Heart right ventricle (tissue), 16 donors: Measurements from ENCODE around the gene ZCCHC24. TPM values are rescaled to one million over a fixed set of nuclear protein-coding genes. Genes with fewer than 3 reads are reported as not detected.
A peak's percentile ranks its signal among the peaks of the same experiment; 100 is the strongest.

Source experiments
- ATAC-seq, 8 donors: fragments of 200-7000 bp; cut with Tn5 transposase; one replicate each; pipeline ENCODE4 v1.9.1; 2020; ENCODE audit warnings: mild to moderate bottlenecking in 8 of 8, moderate library complexity in 8 of 8, moderate number of reproducible peaks in 1 of 8
- DNase-seq, 2 donors: peaks; one replicate each; pipeline ENCODE4 v3.0.0-alpha.2; 2020
- H3K27ac ChIP-seq, 10 donors: fragments of 200-600 bp; sonication (generic) in 2 of 10; one replicate each; pipeline versions ENCODE4 v1.5.0 to v1.8.0; 2020 to 2022; ENCODE audit warnings: mild to moderate bottlenecking in 3 of 10
- H3K27me3 ChIP-seq, 7 donors: fragments of 200-600 bp; one replicate each; pipeline ENCODE4 v1.8.0; 2021 to 2022; ENCODE audit warnings: mild to moderate bottlenecking in 2 of 7
- H3K36me3 ChIP-seq, 9 donors: fragments of 200-600 bp; sonication (generic) in 1 of 9; one replicate each; pipeline versions ENCODE4 v1.5.0 to v1.8.0; 2020 to 2022; ENCODE audit warnings: mild to moderate bottlenecking in 2 of 9
- H3K4me1 ChIP-seq, 9 donors: fragments of 200-600 bp; sonication (generic) in 1 of 9; one replicate each; pipeline versions ENCODE4 v1.5.0 to v1.8.0; 2020 to 2022; ENCODE audit warnings: mild to moderate bottlenecking in 4 of 9
- H3K4me3 ChIP-seq, 10 donors: fragments of 200-600 bp; sonication (generic) in 2 of 10; one replicate each; pipeline versions ENCODE4 v1.5.0 to v1.8.0; 2020 to 2022; ENCODE audit warnings: mild to moderate bottlenecking in 7 of 10, moderate library complexity in 2 of 10
- H3K9me3 ChIP-seq, 11 donors: fragments of 200-600 bp in 10 of 11; sonication (generic) in 2 of 11; one replicate each; pipeline versions ENCODE4 v1.5.0 to v1.8.0; 2013 to 2022; ENCODE audit warnings: mild to moderate bottlenecking in 2 of 11, control low read depth in 1 of 11, moderate library complexity in 1 of 11
- CTCF ChIP-seq, 9 donors: fragments of 200-600 bp; sonication (generic) in 2 of 9; IDR thresholded peaks; one replicate each; pipeline versions ENCODE4 v1.5.0 to v1.8.0; 2021 to 2022; ENCODE audit warnings: antibody characterized with exemption in 9 of 9, mild to moderate bottlenecking in 5 of 9, moderate library complexity in 1 of 9
- WGBS, 2 donors: extraction: QIAGEN DNeasy Blood & Tissue Kit; methylation state at CpG; one replicate each; pipeline ENCODE4 v1.1.7; 2013; ENCODE audit warnings: inconsistent platforms in 1 of 2; 5-methylcytosine and 5-hydroxymethylcytosine counted together
- intact Hi-C, 10 donors: fragments of 100-400 bp; cut with DNase I; formaldehyde crosslinking; loops; one replicate each; pipeline versions ENCODE4 v1.11.1 to v1.14.2; 2022
- polyA plus RNA-seq, 2 donors: library from polyadenylated mRNA; stranded (reverse); fragments of 200-250 nt; gene quantifications; one replicate each; pipeline ENCODE4 v1.2.3, GENCODE V29; 2013
- total RNA-seq, 10 donors: library from RNA; stranded (reverse); fragmentation: NEBNext Ultra II Directional in 3 of 10; extraction: Animal tissue kit (Norgen Biotek cat#: 25700) in 3 of 10; gene quantifications; one replicate each; pipeline versions ENCODE4 v1.2.1 to v1.2.4, GENCODE V29; 2021 to 2023
- donor health status: Arrhythmogenic right ventricular cardiomyopathy.
- donor health status: ischemic (EF 13 %, LVEDD 7.1; RV severe dilation, severe dysfunction).
- donor health status: healthy with polysubstance abuse.
- donor health status: DM: no; HTN: yes; CAD: no.
- donor health status: DM: no; HTN: no; CAD: no.
- donor health status: ischemic (EF 25% LVEDD 6.9; RV normal size, moderate dysfunction).
- donor health status: ischemic (EF 25% LVEDD 5.7; RV mildly dilated, moderate dysfunction).
- donor health status: healthy.
- donor health status: DM: yes; HTN: yes; CAD: no.
- donor health status: Ischemic cardiomyopathy.
- donor health status: ischemic (EF 35%, LVEDD 5.7; RV mildly dilated, moderate dysfunction).
- donor health status: nonischemic (EF 11% LVEDD 7.7; RV severe dilation, severe dysfunction).
- donor health status: DM: yes; HTN: yes; CAD: no.
- donor health status: PGD.
- donor health status: ischemic (EF 29% LVEDD 5.4; RV normal size, mild dysfunction).
- donor health status: nonischemic (EF 23%, LVEDD 6.1; RV moderate dilation, normal function).

Gene ZCCHC24
- total and polyA plus RNA-seq, 12 donors, result 19.3 to 59.0 (median 45.9) TPM

- Histone ChIP-seq H3K4me3 (no peak overlapping the region), H3K27me3 (no peaks in the 10 kb centered on the region), H3K4me1 (peaks cover 33 to 88% (median 80%) of the 10 kb centered on the region in 9 donors), H3K27ac (peak overlapping the region in 9 of 10 donors; percentile 56 to 94 (median 91)), H3K36me3 (peaks cover 0 to 61% (median 10%) of the 10 kb centered on the region in 9 donors), H3K9me3 (no peaks in the 10 kb centered on the region)
- intact Hi-C loops, result no loop called here
- WGBS, 2 donors, result 58 to 60% methylated on average over 13 of the region's 13 CpGs
- peak in 7 of 8 donors; percentile 14 to 49 (median 39) for ATAC-seq
- no peak for TF ChIP-seq CTCF (IDR thresholded peaks at IDR 0.05)
- DNase-seq, result no peak
Measured at GRCh38 chr10:79433324-79434222, 11.9 kb downstream of the ZCCHC24 start.

GRCh38 chr10:79431891-79432831 is 13.3 kb downstream of the ZCCHC24 start:
- Histone ChIP-seq H3K4me3 (no peak overlapping the region), H3K27me3 (no peaks in the 10 kb centered on the region), H3K36me3 (peaks cover 0 to 65% (median 16%) of the 10 kb centered on the region in 9 donors), H3K4me1 (peaks cover 33 to 74% (median 66%) of the 10 kb centered on the region in 9 donors), H3K9me3 (no peaks in the 10 kb centered on the region), H3K27ac (peak overlapping the region in 9 of 10 donors; percentile 19 to 94 (median 65))
- intact Hi-C loops, result no loop called here
- no peak for TF ChIP-seq CTCF (IDR thresholded peaks at IDR 0.05)
- WGBS, 2 donors, result 75 to 81% methylated on average over 17 of the region's 17 CpGs
- peak in 3 of 8 donors; percentile 3 to 16 (median 13) for ATAC-seq
- DNase-seq, result no peak

- ATAC-seq (no peak), DNase-seq (no peak)
- 63 to 68% methylated on average over 5 of the region's 5 CpGs for WGBS, 2 donors
- Histone ChIP-seq H3K27ac (peak overlapping the region in 4 of 10 donors; percentile 86 to 94 (median 92)), H3K4me3 (no peak overlapping the region), H3K4me1 (peaks cover 27 to 67% (median 59%) of the 10 kb centered on the region in 9 donors), H3K36me3 (peaks cover 0 to 70% (median 16%) of the 10 kb centered on the region in 9 donors), H3K27me3 (no peaks in the 10 kb centered on the region), H3K9me3 (no peaks in the 10 kb centered on the region)
- TF ChIP-seq CTCF (IDR thresholded peaks at IDR 0.05), result no peak
- intact Hi-C loops, result no loop called here
Measured at GRCh38 chr10:79431428-79431827, 14.0 kb downstream of the ZCCHC24 start.

- Histone ChIP-seq H3K4me1 (peaks cover 23 to 63% (median 54%) of the 10 kb centered on the region in 9 donors), H3K9me3 (no peaks in the 10 kb centered on the region), H3K36me3 (peaks cover 0 to 75% (median 16%) of the 10 kb centered on the region in 9 donors), H3K27me3 (no peaks in the 10 kb centered on the region), H3K27ac (peak overlapping the region in 4 of 10 donors; percentile 1 to 94 (median 65)), H3K4me3 (no peak overlapping the region)
- no peak for DNase-seq
- 37 to 43% methylated on average over 2 of the region's 2 CpGs for WGBS, 2 donors
- TF ChIP-seq CTCF (IDR thresholded peaks at IDR 0.05), result no peak
- no peak for ATAC-seq
- intact Hi-C loops, result no loop called here
Measured at GRCh38 chr10:79430936-79431335, 14.5 kb downstream of the ZCCHC24 start.
